SK-N-MC (cell line): ENCODE results near the gene IPPK.

Experiments used
- EZH2 ChIP-seq: fragments of 200-600 bp; sonication (generic); IDR thresholded peaks from one replicate; pipeline ENCODE4 v1.6.1; 2017; ENCODE audit warnings: antibody characterized with exemption
- POLR2AphosphoS5 ChIP-seq: IDR thresholded peaks from 2 replicates; pipeline ENCODE4 v1.6.1; 2012; ENCODE audit warnings: mild to moderate bottlenecking, low read depth, low read length, borderline replicate concordance

- TF ChIP-seq POLR2AphosphoS5 (no peak), EZH2 (no peak)
These were observed 423 bp downstream of the IPPK start for GRCh38 chr9:92669527-92669889.
